Stomach (tissue), 4 donors: ENCODE results near the gene DENND4A.

Experiments
- CTCF ChIP-seq, 7 experiments: fragments of 450-650 bp in 4 of 7; fragments of 200-600 bp in 3 of 7; sonication (generic) in 3 of 7; IDR thresholded peaks; one replicate each; pipeline ENCODE4 v1.5.1; 2016 to 2019; ENCODE audit warnings: antibody characterized with exemption in 7 of 7, control low read depth in 2 of 7, mild to moderate bottlenecking in 1 of 7
- POLR2A ChIP-seq, 4 donors: fragments of 450-650 bp; IDR thresholded peaks; one replicate each; pipeline ENCODE4 v1.6.1; 2016; ENCODE audit warnings: antibody characterized with exemption in 4 of 4, control low read depth in 2 of 4, mild to moderate bottlenecking in 1 of 4, moderate library complexity in 1 of 4

- TF ChIP-seq POLR2A (IDR thresholded peaks at IDR 0.05) (no peak), CTCF (IDR thresholded peaks at IDR 0.05) (no peak)
These were observed 30.2 kb upstream of the DENND4A start for GRCh38 chr15:65822316-65822715.
